HG03025 (cell line): ENCODE data around the gene CHCT1.
"Not testable (repeated sequence)": the region's sequence is repeated elsewhere in the genome, so short reads cannot be mapped to it uniquely, and the experiment has no call there.

Source experiments
- ATAC-seq: cut with Tn5 transposase; IDR thresholded peaks from one replicate; pipeline ENCODE4 v1.9.1; 2021; ENCODE audit warnings: mild to moderate bottlenecking, moderate library complexity; ENCODE audit not compliant: unreplicated experiment, low FRiP score

CHCT1 gene

GRCh38 chr17:60422162-60422665 lies at the start of gene CHCT1:
Gene CHCT1, plus strand, starts transcription at chr17:60422489. Its CDS starts 104 bp downstream, at chr17:60422593.
- no peak for ATAC-seq

GRCh38 chr17:60372790-60373483 lies 49.4 kb upstream of the CHCT1 start:
- no peak for ATAC-seq

- not testable (repeated sequence) for ATAC-seq
These were observed 44.1 kb upstream of the CHCT1 start for GRCh38 chr17:60378187-60378586.

GRCh38 chr17:60379461-60379860 lies 42.8 kb upstream of the CHCT1 start:
- not testable (repeated sequence) for ATAC-seq

GRCh38 chr17:60381958-60382357 lies 40.3 kb upstream of the CHCT1 start:
- ATAC-seq = no peak

GRCh38 chr17:60383379-60383778 lies 38.9 kb upstream of the CHCT1 start:
- ATAC-seq = no peak

GRCh38 chr17:60384921-60385320 lies 37.4 kb upstream of the CHCT1 start:
- ATAC-seq = not testable (repeated sequence)

- no peak for ATAC-seq
These were observed 35.9 kb upstream of the CHCT1 start for GRCh38 chr17:60386147-60387058.

GRCh38 chr17:60387666-60388065 lies 34.6 kb upstream of the CHCT1 start:
- ATAC-seq = no peak

- no peak for ATAC-seq
These were observed 33.5 kb upstream of the CHCT1 start for GRCh38 chr17:60388742-60389141.

- no peak for ATAC-seq
These were observed 32.1 kb upstream of the CHCT1 start for GRCh38 chr17:60390186-60390585.

GRCh38 chr17:60390925-60391470 lies 31.3 kb upstream of the CHCT1 start:
- no peak for ATAC-seq

GRCh38 chr17:60391471-60392041 lies 30.7 kb upstream of the CHCT1 start:
- peak; percentile 33 for ATAC-seq

GRCh38 chr17:60392042-60392844 lies 30.0 kb upstream of the CHCT1 start, which contains the start of gene USP32:
Gene USP32, minus strand, starts transcription at chr17:60392133. Its CDS starts 194 bp downstream, at chr17:60391939.
- peak; percentile 81 for ATAC-seq

GRCh38 chr17:60392845-60393702 lies 29.2 kb upstream of the CHCT1 start:
- peak; percentile 6 for ATAC-seq

- ATAC-seq = no peak
These were observed 28.2 kb upstream of the CHCT1 start for GRCh38 chr17:60393840-60394723.

- ATAC-seq = no peak
These were observed 26.7 kb upstream of the CHCT1 start for GRCh38 chr17:60395508-60396065.

- no peak for ATAC-seq
These were observed 25.9 kb upstream of the CHCT1 start for GRCh38 chr17:60396412-60396811.
